Measurements from ENCODE around the gene PDK2.

The PDK2 gene

DNA sequence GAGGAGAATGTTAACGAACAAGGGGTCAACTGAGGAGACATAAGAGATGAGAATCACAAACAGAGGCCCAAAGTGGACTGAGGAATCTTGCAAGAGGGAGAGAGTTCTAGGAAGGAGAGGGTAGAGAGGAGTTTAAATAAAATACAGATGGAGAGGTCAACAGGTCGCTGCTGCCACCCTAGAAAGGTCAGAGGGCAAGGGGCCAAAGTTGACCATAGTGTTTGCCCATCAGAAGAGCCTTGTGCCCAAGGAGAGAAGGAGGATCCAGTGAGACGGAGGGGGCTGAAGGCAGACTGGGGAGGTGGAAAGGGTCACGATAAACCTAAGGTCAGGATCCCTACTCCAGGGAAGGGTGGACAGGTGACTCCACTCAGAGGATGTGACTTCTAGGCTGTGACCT is 46.2 kb upstream of the PDK2 start:
- Histone ChIP-seq H3K27ac (ENCODE audit: low read depth, low read length) (no peak overlapping the region), H3K27me3 (ENCODE audit: low read length) (no peaks in the 10 kb centered on the region), H3F3A (ENCODE audit: insufficient read depth) (no peaks in the 10 kb centered on the region), H3K9ac (ENCODE audit: low read length) (no peak overlapping the region), H3K4me2 (ENCODE audit: low read depth, low read length, poor library complexity, severe bottlenecking) (no peak overlapping the region), H3K9me2 (replicated peaks; ENCODE audit: insufficient read depth, low read length) (no peaks in the 10 kb centered on the region), H3K36me3 (ENCODE audit: low read length) (no peaks in the 10 kb centered on the region), H4K20me1 (ENCODE audit: low read depth, low read length) (no peaks in the 10 kb centered on the region), H3K9me3 (ENCODE audit: insufficient read depth, low read length) (no peaks in the 10 kb centered on the region), H3K79me2 (ENCODE audit: insufficient read depth, low read length) (no peaks in the 10 kb centered on the region), H2AFZ (ENCODE audit: low read depth, low read length, severe bottlenecking) (no peak overlapping the region), H3K4me3 (ENCODE audit: insufficient read depth, low read length, poor library complexity, severe bottlenecking) (no peak overlapping the region)
- no peak for TF ChIP-seq EZH2phosphoT487 (conservative IDR thresholded peaks at IDR 0.05; ENCODE audit: low read length)
- TF ChIP-seq, protein P1, sequence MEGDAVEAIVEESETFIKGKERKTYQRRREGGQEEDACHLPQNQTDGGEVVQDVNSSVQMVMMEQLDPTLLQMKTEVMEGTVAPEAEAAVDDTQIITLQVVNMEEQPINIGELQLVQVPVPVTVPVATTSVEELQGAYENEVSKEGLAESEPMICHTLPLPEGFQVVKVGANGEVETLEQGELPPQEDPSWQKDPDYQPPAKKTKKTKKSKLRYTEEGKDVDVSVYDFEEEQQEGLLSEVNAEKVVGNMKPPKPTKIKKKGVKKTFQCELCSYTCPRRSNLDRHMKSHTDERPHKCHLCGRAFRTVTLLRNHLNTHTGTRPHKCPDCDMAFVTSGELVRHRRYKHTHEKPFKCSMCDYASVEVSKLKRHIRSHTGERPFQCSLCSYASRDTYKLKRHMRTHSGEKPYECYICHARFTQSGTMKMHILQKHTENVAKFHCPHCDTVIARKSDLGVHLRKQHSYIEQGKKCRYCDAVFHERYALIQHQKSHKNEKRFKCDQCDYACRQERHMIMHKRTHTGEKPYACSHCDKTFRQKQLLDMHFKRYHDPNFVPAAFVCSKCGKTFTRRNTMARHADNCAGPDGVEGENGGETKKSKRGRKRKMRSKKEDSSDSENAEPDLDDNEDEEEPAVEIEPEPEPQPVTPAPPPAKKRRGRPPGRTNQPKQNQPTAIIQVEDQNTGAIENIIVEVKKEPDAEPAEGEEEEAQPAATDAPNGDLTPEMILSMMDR (IDR thresholded peaks at IDR 0.05; ENCODE audit: insufficient read depth, low read length, poor library complexity, severe bottlenecking) = no peak

DNA sequence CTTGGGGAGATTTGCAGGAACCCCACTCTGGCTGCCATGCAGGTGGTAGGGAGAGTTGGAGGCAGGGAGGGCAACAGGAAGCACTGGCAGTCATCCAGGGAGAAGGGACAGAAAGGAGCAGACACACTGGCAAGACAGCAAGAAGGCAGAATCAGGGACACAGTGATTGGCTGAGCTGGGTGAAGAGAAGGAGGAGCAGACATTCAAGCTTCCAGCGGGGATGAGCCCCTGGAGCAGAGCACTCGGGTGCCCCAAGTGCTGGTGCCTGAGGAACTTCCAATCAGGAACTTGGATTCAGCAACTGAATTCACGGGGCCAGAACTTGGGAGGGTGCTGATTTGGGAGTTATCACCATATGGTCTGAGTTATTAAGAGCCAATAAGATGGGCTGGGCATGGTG is 45.5 kb upstream of the PDK2 start:
- Histone ChIP-seq H3K36me3 (ENCODE audit: low read length) (no peaks in the 10 kb centered on the region), H3F3A (ENCODE audit: insufficient read depth) (no peaks in the 10 kb centered on the region), H3K9me3 (ENCODE audit: insufficient read depth, low read length) (no peaks in the 10 kb centered on the region), H2AFZ (ENCODE audit: low read depth, low read length, severe bottlenecking) (no peak overlapping the region), H3K27ac (ENCODE audit: low read depth, low read length) (no peak overlapping the region), H3K4me2 (ENCODE audit: low read depth, low read length, poor library complexity, severe bottlenecking) (no peak overlapping the region), H3K27me3 (ENCODE audit: low read length) (no peaks in the 10 kb centered on the region), H3K9ac (ENCODE audit: low read length) (no peak overlapping the region), H3K9me2 (replicated peaks; ENCODE audit: insufficient read depth, low read length) (no peaks in the 10 kb centered on the region), H3K79me2 (ENCODE audit: insufficient read depth, low read length) (no peaks in the 10 kb centered on the region), H4K20me1 (ENCODE audit: low read depth, low read length) (no peaks in the 10 kb centered on the region), H3K4me3 (ENCODE audit: insufficient read depth, low read length, poor library complexity, severe bottlenecking) (no peak overlapping the region)
- TF ChIP-seq, protein P1 (IDR thresholded peaks at IDR 0.05; ENCODE audit: insufficient read depth, low read length, poor library complexity, severe bottlenecking) = no peak
- no peak for TF ChIP-seq EZH2phosphoT487 (conservative IDR thresholded peaks at IDR 0.05; ENCODE audit: low read length)

DNA sequence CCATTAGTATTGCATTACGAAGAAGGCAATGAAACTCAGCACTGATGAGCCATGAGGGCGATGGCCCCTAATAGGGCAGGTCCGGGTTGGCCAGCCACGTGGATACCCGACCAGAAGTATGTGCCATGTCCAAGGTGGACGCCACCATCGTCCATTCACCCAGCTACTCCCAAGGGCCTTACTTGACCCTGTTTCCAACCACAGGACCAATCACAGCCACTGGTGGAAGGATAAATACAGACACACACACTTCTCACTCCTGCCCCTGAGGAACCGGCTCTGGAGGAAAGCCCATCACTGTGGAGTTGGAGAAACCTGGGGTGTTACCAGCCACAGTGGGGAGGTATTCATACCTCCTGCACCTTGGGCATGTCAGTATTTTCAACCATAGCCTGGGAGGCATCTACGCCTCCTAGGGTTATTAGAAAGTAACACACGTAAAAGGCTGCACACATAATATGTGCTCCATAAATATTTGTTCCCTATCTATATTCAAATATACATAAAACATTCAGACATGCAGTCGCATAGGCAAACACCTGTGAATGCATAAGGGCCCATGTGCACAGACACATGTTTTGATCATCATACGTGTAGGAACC is 44.6 kb upstream of the PDK2 start:
- no peaks in the 10 kb centered on the region for H3K27me3 ChIP-seq (ENCODE audit: low read length)
- H3F3A ChIP-seq (ENCODE audit: insufficient read depth) = no peaks in the 10 kb centered on the region
- no peak overlapping the region for H3K9ac ChIP-seq (ENCODE audit: low read length)
- H4K20me1 ChIP-seq (ENCODE audit: low read depth, low read length) = no peaks in the 10 kb centered on the region
- no peaks in the 10 kb centered on the region for H3K9me2 ChIP-seq (replicated peaks; ENCODE audit: insufficient read depth, low read length)
- H3K27ac ChIP-seq (ENCODE audit: low read depth, low read length) = no peak overlapping the region
- no peak overlapping the region for H3K4me3 ChIP-seq (ENCODE audit: insufficient read depth, low read length, poor library complexity, severe bottlenecking)
- H3K79me2 ChIP-seq (ENCODE audit: insufficient read depth, low read length) = no peaks in the 10 kb centered on the region
- TF ChIP-seq EZH2phosphoT487 (conservative IDR thresholded peaks at IDR 0.05; ENCODE audit: low read length) = no peak
- TF ChIP-seq, protein P1 (IDR thresholded peaks at IDR 0.05; ENCODE audit: insufficient read depth, low read length, poor library complexity, severe bottlenecking) = no peak
- no peaks in the 10 kb centered on the region for H3K36me3 ChIP-seq (ENCODE audit: low read length)
- H2AFZ ChIP-seq (ENCODE audit: low read depth, low read length, severe bottlenecking) = no peak overlapping the region
- H3K4me2 ChIP-seq (ENCODE audit: low read depth, low read length, poor library complexity, severe bottlenecking) = no peak overlapping the region
- no peaks in the 10 kb centered on the region for H3K9me3 ChIP-seq (ENCODE audit: insufficient read depth, low read length)
